ENCODE data around the gene PCDH9. TPM values are rescaled to one million over a fixed set of nuclear protein-coding genes. Genes with fewer than 3 reads are reported as not detected.

PCDH9 gene
- total and polyA plus RNA-seq, 10 donors = 0.24 to 8.1 (median 3.8) TPM

DNA sequence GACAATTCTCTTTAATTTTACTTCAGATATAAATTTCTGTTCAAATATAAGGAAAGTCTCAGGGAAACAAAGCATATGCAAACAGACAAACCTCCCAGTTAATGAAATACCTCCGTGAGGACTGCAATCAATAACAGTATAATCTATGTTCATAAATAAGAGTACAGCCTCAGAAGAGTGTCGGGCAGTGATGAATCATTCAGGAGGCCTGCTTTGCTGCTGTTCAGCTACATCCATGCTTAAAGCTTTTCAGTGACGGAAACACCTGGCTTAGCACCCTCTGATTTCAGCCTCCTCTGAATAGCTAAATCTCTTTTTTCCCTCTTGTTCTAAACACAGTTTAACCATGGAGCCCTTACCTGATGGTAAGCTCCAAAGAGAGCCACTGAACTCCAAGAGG, 69.0 kb downstream of the PCDH9 start:
- no peak overlapping the region for H3K27ac ChIP-seq
- intact Hi-C loops (cut with DNase I; ENCODE audit: low total_unique reads) = no loop called here
- TF ChIP-seq, protein P1, sequence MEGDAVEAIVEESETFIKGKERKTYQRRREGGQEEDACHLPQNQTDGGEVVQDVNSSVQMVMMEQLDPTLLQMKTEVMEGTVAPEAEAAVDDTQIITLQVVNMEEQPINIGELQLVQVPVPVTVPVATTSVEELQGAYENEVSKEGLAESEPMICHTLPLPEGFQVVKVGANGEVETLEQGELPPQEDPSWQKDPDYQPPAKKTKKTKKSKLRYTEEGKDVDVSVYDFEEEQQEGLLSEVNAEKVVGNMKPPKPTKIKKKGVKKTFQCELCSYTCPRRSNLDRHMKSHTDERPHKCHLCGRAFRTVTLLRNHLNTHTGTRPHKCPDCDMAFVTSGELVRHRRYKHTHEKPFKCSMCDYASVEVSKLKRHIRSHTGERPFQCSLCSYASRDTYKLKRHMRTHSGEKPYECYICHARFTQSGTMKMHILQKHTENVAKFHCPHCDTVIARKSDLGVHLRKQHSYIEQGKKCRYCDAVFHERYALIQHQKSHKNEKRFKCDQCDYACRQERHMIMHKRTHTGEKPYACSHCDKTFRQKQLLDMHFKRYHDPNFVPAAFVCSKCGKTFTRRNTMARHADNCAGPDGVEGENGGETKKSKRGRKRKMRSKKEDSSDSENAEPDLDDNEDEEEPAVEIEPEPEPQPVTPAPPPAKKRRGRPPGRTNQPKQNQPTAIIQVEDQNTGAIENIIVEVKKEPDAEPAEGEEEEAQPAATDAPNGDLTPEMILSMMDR (IDR thresholded peaks at IDR 0.05 in 8 of 11, conservative IDR thresholded peaks at IDR 0.05 in 3 of 11) = no peak
- TF ChIP-seq POLR2AphosphoS5 (IDR thresholded peaks at IDR 0.05) (no peak), POLR2A (IDR thresholded peaks at IDR 0.05) (no peak)
- no peaks in the 10 kb centered on the region for H3K36me3 ChIP-seq
- H3K4me3 ChIP-seq = no peak overlapping the region
- no peaks in the 10 kb centered on the region for H3K4me1 ChIP-seq
- H3K9me3 ChIP-seq = peaks cover 0 to 3% (median 0%) of the 10 kb centered on the region in 8 donors
- WGBS, 5 donors = 84 to 95% (median 93%) methylated on average over 3 of the region's 3 CpGs
- no peak for DNase-seq
- no peaks in the 10 kb centered on the region for H3K27me3 ChIP-seq (replicated peaks in 1 of 7)

- TF ChIP-seq, protein P1 (IDR thresholded peaks at IDR 0.05 in 8 of 11, conservative IDR thresholded peaks at IDR 0.05 in 3 of 11) = no peak
- no peak for TF ChIP-seq POLR2AphosphoS5 (IDR thresholded peaks at IDR 0.05)
- intact Hi-C loops (cut with DNase I; ENCODE audit: low total_unique reads) = no loop called here
- peaks cover 0 to under 1% (median 0%) of the 10 kb centered on the region in 8 donors for H3K9me3 ChIP-seq
- no peak overlapping the region for H3K4me3 ChIP-seq
- H3K27ac ChIP-seq = no peak overlapping the region
- H3K36me3 ChIP-seq = no peaks in the 10 kb centered on the region
- DNase-seq = no peak
- 74 to 92% (median 85%) methylated on average over 5 of the region's 5 CpGs for WGBS, 5 donors
- H3K4me1 ChIP-seq = no peaks in the 10 kb centered on the region
- no peaks in the 10 kb centered on the region for H3K27me3 ChIP-seq (replicated peaks in 1 of 7)
These were observed 71.2 kb downstream of the PCDH9 start for GRCh38 chr13:67158903-67159302.

- Histone ChIP-seq H3K4me3 (no peak overlapping the region), H3K27ac (no peak overlapping the region), H3K9me3 (no peaks in the 10 kb centered on the region), H3K36me3 (no peaks in the 10 kb centered on the region), H3K4me1 (no peaks in the 10 kb centered on the region), H3K27me3 (replicated peaks in 1 of 7) (no peaks in the 10 kb centered on the region)
- DNase-seq = no peak
- 77 to 82% (median 79%) methylated on average over 7 of the region's 7 CpGs for WGBS, 5 donors
- intact Hi-C loops (cut with DNase I; ENCODE audit: low total_unique reads) = no loop called here
- TF ChIP-seq POLR2A (IDR thresholded peaks at IDR 0.05) = no peak
- TF ChIP-seq, protein P1 (IDR thresholded peaks at IDR 0.05 in 8 of 11, conservative IDR thresholded peaks at IDR 0.05 in 3 of 11) = no peak
- TF ChIP-seq POLR2AphosphoS5 (IDR thresholded peaks at IDR 0.05) = no peak
These were observed 73.4 kb downstream of the PCDH9 start for GRCh38 chr13:67156723-67157060.

DNA sequence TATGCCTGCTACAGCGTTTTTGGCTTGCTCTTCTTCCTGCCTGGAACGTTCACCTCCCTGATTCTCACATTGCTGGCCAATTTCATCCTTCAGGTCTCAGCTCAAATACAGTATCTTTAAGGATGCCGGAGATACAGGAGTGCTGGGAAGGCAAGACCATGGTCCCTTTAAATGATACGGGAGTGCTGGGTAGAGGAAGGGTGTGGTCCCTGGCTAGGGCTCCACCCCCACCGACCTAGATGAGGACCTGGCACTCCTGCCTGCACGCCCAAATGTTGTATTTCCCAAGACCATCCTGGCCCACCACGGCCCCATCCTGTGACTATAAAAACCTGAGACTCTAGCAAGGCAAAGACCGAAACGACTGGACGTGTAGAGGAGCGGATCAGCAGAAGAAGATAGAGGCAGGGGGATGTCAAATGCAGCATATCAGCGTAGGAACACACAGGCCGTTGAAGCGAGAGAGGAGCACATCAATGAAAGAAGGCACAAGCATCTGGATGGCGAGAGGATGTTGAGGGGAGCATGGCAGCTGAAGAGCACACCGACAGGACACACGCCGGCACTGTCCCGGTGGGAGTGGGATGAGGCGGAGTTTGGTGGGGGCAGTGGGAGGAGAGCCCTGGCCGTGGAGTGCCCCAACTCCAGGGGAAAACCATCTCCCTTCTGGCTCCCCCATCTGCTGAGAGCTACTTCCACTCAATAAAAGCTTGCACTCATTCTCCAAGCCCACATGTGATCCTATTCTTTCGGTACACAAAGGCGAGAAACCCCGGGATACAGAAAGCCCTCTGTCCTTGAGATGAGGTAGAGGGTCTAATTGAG, 74.0 kb downstream of the PCDH9 start:
- TF ChIP-seq, protein P1 (IDR thresholded peaks at IDR 0.05 in 8 of 11, conservative IDR thresholded peaks at IDR 0.05 in 3 of 11) = no peak
- TF ChIP-seq POLR2A (IDR thresholded peaks at IDR 0.05) (no peak), POLR2AphosphoS5 (IDR thresholded peaks at IDR 0.05) (no peak)
- H3K27me3 ChIP-seq (replicated peaks in 1 of 7) = no peaks in the 10 kb centered on the region
- WGBS, 5 donors = 82 to 92% (median 87%) methylated on average over 24 of the region's 24 CpGs
- H3K36me3 ChIP-seq = no peaks in the 10 kb centered on the region
- intact Hi-C loops (cut with DNase I; ENCODE audit: low total_unique reads) = no loop called here
- DNase-seq = no peak
- H3K27ac ChIP-seq = no peak overlapping the region
- no peak overlapping the region for H3K4me3 ChIP-seq
- H3K9me3 ChIP-seq = no peaks in the 10 kb centered on the region
- H3K4me1 ChIP-seq = no peaks in the 10 kb centered on the region
